ENCODE results near the gene TMEM204.

TMEM204 gene

DNA sequence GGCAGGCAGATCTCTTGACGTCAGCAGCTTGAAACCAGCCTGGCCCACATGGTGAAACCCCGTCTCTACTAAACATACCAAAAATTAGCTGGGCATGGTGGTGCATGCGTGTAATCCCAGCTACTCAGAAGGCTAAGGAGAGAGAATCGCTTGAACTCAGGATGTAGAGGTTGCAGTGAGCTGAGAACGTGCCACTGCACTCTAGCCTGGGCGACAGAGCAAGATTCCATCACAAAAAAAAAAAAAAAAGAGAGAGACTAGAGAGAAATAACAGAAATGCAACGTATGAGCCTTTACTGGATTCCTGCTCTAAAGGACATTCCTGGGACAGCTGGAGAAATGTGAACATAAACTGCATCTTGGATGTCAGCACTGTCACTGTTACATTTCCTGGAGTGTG is 67.6 kb downstream of the TMEM204 start:
- TF ChIP-seq, protein P1, sequence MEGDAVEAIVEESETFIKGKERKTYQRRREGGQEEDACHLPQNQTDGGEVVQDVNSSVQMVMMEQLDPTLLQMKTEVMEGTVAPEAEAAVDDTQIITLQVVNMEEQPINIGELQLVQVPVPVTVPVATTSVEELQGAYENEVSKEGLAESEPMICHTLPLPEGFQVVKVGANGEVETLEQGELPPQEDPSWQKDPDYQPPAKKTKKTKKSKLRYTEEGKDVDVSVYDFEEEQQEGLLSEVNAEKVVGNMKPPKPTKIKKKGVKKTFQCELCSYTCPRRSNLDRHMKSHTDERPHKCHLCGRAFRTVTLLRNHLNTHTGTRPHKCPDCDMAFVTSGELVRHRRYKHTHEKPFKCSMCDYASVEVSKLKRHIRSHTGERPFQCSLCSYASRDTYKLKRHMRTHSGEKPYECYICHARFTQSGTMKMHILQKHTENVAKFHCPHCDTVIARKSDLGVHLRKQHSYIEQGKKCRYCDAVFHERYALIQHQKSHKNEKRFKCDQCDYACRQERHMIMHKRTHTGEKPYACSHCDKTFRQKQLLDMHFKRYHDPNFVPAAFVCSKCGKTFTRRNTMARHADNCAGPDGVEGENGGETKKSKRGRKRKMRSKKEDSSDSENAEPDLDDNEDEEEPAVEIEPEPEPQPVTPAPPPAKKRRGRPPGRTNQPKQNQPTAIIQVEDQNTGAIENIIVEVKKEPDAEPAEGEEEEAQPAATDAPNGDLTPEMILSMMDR (IDR thresholded peaks at IDR 0.05; ENCODE audit: low read depth, low read length): no peak
- H3K4me3 ChIP-seq (ENCODE audit: low read depth, low read length): no peak overlapping the region
- DNase-seq (ENCODE audit: low read depth, low spot score): no peak
- in situ Hi-C loops (cut with HindIII; ENCODE audit: low sequenced_read_pairs): no loop called here

GRCh38 chr16:1601489-1601888 is 68.0 kb downstream of the TMEM204 start:
- in situ Hi-C loops (cut with HindIII; ENCODE audit: low sequenced_read_pairs): no loop called here
- no peak overlapping the region for H3K4me3 ChIP-seq (ENCODE audit: low read depth, low read length)
- TF ChIP-seq, protein P1 (IDR thresholded peaks at IDR 0.05; ENCODE audit: low read depth, low read length): no peak
- no peak for DNase-seq (ENCODE audit: low read depth, low spot score)

GRCh38 chr16:1602285-1602684 is 68.8 kb downstream of the TMEM204 start:
- TF ChIP-seq, protein P1 (IDR thresholded peaks at IDR 0.05; ENCODE audit: low read depth, low read length): no peak
- no peak overlapping the region for H3K4me3 ChIP-seq (ENCODE audit: low read depth, low read length)
- in situ Hi-C loops (cut with HindIII; ENCODE audit: low sequenced_read_pairs): no loop called here
- no peak for DNase-seq (ENCODE audit: low read depth, low spot score)

All from astrocyte of the spinal cord (primary cell).